Femur (tissue), 1 donor: Measurements from ENCODE around the gene NAGLU.
"Not testable (repeated sequence)": the region's sequence is repeated elsewhere in the genome, so short reads cannot be mapped to it uniquely, and the experiment has no call there.

Experiments
- DNase-seq: peaks from one replicate; pipeline ENCODE4 v3.0.0-alpha.2; 2017

Gene NAGLU

DNA sequence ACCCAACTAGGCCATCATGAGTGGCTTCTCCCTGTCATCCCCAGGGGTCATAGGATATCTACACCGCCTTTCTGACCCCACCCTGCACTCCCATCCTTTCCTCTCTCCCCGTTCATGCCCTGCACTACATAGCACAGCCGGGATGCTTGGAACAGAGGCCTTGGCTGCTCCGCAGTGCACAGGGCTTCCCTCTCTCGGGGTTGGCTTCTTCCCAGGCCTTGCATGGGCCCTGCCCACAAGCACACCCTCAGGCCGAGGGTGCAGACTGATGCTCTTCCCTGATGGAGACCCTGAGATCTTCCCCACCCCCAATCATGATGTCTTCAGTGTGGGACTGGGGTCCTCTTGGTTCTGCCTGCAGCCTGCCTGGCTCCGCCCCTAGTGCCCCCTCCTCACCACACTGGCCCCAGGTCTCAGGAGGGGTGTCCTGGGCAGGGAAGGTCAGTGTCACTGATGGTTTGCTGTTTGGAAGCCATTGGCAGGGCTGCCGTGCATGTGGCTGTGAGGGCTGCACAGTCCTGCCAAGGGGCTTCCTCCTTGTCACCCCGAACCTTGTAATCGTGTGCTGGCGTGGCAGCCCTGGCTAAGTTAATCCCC, 14.3 kb upstream of the NAGLU start:
- peak; percentile 36 for DNase-seq

DNA sequence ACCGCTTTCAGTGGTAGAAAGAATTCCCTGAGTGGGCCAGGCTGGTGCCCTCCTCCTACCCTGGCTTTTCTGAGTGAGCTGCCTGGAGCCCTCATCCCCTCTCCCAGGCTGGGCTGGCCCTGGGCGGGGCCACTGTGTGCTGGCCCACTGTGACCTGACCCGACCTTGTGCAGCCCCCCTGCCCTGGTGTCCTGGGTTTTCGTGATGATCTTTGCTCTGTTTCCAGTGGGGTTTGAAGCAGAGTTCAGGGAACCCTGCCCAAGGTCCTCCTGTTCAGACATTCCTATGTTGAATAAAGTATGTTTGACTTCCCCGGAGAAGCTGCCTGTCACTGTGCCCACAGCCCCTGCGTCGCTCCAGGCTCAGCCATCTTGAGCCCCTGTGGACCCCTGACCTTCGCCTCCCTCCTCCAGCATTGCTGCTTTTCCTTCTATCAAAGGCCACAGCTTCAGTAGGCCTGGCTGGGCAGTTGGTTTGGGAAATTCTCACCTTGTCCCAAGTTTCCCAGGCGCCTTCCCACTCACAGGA, 13.7 kb upstream of the NAGLU start:
- no peak for DNase-seq

DNA sequence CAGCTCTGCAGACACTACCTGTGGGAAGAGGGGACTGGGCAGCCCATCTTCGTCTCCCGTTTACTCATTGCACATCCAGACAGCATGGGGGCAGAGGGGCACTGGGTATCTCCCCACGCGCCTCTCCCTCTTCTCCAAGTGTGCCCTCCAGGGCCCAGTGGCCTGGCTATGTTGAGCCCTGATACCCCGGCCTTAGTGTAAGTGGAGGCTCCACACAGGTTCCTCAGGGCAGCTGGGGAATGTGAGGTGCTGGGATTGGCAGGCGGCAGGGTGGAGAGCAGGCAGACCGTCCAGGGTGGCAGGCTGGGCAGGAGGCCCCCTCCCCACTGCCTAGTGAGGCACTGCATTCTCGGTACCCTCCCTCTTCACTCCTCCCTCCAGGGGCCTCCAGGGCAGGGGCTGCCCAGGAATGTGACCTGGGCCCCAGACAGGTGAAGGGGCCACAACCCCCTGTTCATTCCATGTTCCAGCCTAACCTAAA, 13.2 kb upstream of the NAGLU start:
- no peak for DNase-seq

DNA sequence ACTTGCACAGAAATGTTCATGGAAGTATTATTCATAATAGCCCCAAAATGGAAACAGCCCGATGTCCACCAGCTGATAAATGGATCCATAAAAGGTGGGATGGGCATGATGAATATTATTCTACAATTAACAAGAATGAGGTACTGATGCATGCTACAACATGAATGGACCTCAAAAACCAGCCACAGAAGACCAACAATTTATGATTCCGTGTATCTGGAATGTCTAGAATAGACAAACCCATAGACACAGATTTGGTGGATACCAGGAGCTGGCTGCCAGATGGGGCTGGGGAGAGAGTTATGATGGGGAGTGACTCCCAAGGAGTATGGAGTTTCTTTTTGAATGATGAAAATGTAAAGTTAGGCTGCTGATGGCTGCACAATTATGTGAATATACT, 10.8 kb upstream of the NAGLU start:
- DNase-seq: no peak

DNA sequence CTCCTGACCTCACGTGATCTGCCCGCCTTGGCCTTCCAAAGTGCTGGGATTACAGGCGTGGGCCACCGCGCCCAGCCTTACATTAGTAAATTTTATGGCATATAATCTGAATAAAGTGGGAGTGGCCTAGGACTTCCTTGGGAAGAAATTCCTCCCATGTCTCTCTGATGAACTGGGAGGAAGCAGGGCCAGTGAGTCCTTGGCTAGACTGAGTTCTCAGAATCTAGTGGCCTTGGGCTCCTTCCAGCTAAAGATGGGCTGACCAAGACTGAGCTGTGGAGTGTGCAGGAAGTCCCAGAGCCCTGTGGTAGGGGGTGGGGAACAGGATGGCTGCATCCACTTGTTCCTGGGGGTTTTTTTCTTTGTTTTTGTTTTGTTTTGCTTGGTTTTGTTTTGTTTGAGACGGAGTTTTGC, 10.0 kb upstream of the NAGLU start:
- DNase-seq: peak; percentile 36

DNA sequence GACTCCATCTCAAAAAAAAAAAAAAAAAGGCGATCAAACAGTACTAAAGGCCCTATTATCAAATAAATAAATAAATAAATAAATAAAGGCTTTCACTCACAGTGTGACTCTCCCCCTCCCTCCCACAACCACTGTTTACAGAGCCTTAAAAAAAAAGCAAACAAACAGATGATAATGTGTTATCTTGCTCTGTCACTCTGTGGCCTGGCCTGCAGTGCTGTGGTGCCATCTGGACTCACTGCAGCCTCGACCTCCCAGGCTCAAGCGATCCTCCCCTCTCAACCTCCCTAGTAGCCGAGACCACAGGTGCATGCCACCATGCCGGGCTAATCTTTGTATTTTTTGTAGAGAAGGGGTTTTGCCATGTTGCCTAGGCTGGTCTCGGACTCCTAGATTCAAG, 8.1 kb upstream of the NAGLU start:
- DNase-seq: peak; percentile 10

DNA sequence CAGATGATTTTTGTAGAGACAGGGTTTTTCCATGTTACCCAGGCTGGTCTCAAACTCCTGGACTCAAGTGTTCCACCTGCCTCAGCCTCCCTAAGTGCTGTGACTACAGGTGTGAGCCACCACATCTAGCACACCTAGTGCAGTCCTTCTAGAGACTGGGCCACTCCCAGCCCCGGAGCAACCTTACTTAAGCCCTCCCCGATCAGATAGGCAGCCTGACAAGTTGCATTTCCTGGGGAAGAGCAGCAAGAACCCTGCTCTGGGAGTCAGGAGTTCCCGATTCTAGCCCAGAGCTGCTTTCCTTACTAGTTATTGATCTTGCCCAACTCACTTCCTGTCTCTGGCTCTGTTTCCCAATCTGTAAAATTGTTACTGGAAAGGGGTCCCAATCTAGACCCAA, 7.0 kb upstream of the NAGLU start:
- no peak for DNase-seq

DNA sequence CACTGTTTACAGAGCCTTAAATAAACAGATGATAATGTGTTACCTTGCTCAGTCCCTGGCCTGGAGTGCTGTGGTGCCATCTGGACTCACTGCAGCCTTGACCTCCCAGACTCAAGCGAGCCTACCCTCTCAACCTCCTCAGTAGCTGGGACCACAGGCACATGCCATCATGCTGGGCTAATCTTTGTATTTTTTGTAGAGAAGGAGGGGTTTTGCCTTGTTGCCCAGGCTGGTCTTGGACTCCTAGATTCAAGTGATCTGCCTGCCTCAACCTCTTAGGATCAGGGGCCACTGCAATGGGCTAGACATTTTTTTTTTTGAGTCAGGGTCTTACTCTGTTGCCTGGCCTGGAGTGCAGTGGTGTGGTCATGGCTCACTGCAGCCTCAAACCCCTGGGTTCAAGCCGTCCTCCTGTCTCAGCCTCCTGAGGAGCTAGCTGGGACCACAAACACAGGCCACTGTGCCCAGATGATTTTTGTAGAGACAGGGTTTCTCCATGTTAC, 5.0 kb upstream of the NAGLU start:
- no peak for DNase-seq

DNA sequence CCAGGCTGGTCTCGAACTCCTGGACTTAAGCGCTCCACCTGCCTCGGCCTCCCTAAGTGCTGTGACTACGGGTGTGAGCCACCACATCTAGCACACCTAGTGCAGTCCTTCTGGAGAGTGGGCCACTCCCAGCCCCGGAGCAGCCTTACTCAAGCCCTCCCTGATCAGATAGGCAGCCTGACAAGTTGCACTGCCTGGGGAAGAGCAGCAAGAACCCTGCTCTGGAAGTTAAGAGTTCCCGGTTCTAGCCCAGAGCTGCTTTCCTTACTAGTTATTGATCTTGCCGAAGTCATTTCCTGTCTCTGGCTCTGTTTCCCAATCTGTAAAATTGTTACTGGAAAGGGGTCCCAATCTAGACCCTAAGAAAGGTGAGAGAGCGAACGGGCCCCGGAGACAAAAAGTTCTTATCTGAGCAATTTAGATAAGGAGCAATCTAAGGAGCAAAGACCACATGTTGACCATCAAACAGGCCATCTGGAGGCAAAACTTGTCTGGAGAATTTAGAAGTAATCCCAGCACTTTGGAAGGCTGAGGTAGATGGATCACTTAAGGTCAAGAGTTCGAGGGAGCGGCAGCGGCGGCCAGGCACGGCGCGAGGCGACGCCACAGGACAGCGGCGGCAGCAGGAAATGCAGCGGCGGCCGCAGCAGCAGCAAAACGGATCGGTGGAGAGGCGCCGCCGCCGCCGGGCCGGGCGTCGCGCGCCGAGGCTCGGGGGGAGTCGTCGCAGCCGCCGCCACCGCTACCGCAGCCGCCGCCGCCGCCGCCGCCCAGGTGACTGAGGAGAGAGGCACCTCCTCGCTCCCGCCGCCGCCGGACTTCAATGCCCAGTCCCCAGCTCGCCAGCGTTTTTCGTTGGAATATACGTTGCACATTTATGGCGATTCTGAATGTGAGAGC, 4.3 kb upstream of the NAGLU start:
- DNase-seq: peak; percentile 61

DNA sequence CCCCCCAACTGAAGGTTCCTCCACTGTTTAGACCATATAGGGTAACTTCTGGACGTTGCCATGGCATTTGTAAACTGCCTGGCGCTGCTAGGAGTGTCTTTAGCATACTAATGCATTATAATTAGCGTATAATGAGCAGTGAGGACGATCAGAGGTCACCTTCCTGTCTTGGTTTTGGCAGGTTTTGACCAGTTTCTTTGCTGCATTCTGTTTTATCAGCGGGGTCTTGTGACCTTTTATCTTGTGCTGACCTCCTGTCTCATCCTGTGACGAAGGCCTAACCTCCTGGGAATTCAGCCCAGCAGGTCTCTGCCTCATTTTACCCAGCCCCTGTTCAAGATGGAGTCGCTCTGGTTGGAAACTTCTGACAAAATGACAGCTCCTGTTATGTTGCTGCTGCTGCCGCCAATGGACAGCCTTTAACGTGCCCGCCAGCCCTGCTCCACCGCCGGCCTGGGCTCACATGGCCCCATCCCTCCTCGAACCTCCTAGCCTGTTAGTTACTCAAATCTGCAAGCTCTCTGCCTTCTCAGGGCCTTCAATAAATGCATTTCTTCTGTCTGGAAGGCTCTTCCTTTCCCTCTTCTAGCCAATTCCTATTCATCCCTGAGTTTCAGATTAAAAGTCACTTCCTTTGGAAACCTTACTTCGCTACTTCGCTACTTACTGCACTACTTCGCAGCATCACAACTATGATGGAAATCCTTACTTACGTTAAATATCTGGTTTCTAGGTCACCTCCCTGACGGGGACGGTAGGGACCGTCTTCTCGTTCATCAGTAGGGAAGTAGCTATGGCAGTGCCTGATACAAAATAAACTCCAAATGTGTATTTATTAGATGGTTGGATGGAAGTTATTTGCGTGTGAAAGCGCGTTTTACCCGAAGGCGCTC, 640 bp upstream of the NAGLU start:
- DNase-seq: no peak

DNA sequence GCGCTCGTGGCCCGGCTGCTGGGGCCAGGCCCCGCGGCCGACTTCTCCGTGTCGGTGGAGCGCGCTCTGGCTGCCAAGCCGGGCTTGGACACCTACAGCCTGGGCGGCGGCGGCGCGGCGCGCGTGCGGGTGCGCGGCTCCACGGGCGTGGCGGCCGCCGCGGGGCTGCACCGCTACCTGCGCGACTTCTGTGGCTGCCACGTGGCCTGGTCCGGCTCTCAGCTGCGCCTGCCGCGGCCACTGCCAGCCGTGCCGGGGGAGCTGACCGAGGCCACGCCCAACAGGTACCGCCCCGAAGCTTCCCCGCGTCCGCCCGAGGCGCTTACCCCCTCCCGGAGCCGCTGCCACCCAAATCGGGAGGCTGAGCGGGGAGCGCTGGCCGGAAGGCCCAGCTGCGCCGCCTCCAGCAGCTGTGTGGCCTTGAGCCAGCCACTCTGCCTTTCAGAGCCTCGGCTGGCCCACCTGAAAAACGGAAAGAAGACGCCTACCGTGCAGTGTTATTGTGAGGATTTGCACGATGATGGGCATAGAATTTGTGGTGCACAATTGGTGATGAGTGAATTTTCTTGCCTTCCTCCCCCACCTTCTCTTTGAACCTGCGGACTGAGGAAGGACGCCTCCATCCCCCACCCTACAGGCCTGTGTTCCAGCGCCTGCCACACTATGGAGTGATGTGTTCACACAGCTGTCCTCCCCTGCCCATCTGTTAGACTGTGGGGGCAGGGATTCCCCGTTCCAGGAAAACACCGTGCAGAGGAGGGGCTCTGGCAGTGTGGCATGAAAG, 523 bp downstream of the NAGLU start:
- DNase-seq: peak; percentile 91

DNA sequence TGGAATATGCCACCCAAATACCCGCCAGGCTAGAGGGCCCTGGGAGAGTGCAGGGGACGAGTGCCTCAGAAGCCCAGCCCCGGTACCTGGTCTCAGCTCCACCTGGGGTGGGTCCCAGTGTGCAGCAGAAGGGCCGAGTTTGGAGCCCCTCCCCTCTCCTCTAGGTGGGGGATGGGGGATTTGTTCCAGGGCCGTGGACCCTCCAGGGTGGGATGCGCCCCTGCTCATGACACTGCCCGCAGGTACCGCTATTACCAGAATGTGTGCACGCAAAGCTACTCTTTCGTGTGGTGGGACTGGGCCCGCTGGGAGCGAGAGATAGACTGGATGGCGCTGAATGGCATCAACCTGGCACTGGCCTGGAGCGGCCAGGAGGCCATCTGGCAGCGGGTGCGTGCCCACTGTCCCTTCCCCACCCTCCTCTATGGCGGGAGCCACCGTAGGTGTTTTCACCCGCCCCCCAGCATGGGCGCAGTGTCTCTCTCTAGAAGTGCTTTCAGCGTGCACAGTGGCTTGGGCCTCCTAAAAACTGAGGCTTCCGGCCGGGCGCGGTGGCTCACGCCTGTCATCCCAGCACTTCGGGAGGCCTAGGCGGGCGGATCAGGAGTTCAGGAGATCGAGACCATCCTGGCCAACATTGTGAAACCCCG, 1.2 kb downstream of the NAGLU start:
- DNase-seq: no peak

DNA sequence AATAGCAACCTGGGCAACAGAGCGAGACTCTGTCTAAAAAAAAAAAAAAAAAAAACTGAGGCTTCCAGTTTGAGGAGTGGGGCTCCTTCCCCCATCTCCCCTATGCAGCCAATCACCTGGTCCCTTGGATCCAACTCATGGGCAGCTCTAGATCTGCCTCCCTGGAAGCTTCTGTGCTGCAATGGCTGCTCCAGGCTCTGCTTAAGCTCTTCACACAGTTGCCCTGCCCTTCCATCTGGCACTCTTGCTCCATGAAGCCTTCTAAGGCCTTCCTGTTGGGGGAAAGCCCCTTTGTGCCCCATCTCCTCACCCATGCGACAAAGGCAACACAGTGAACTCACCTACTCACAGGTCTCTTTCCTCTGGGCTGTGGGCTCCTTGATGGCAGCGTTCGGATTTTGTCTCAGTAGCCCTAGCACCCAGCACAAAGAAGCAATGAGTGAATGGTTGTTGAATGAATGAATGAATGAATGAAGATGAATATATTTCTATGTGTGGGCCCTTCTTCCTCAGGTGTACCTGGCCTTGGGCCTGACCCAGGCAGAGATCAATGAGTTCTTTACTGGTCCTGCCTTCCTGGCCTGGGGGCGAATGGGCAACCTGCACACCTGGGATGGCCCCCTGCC, 1.9 kb downstream of the NAGLU start:
- no peak for DNase-seq

DNA sequence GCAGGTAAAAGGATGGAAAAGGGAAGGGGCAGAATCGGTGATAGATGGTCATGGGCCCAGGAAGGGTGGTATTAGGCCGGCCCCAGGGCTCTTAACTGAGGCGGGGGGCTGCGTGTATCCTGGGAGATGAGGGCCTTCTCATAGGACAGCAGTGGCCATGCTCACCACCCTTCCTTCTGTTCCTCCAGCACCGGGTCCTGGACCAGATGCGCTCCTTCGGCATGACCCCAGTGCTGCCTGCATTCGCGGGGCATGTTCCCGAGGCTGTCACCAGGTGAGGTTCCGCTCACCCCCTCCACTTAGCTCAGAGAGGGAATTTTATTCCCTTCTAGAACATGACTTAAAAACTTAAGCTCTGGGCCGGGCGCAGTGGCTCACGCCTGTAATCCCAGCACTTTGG, 2.4 kb downstream of the NAGLU start:
- DNase-seq: no peak

DNA sequence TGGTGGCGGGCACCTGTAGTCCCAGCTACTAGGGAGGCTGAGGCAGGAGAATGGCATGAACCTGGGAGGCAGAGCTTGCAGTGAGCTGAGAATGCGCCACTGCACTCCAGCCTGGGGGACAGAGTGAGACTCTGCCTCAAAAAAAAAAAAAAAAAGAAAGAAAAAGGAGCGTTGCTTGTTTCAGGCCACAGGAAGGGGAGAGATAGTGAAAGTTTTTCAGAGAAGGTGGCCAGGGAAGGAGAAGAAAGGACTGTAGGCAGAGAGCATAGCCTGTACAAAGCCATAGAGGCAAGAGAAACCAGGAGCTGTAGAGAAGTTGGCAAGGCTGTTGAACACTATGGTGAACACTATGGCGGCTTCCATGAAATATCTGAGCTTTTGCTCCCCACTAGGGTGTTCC, 4.5 kb downstream of the NAGLU start:
- not testable (repeated sequence) for DNase-seq

DNA sequence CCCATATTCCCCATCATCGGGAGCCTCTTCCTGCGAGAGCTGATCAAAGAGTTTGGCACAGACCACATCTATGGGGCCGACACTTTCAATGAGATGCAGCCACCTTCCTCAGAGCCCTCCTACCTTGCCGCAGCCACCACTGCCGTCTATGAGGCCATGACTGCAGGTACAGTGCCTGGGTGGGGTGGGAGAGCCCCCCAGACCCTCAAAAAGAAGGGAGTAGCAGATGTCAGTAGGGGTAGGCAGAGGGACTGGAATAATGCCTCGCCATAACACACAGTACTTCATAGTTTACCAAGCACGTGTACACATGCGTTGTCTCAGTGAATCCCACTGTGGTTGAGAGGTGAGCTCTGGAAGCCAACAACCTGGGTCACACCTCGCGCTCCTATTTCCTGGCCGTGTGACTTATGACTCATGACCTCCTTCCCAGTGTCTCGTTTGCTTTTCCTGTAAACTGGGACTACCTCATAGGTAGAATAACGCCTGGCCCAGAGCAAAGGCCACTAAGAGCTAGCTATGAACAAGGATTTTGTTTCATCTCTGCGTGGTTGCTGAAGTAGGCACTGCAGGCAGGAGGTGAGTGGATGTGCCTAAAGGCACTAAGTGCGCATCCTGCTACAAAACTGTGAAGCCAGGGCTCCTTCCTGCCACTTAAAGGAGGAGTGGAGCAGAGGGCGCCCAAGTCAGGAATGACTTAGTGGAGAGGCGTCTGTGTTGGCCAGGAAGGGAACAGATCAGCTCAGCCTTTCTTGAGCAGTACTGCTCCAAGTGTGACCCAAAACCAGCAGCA, 5.2 kb downstream of the NAGLU start:
- DNase-seq: no peak

DNA sequence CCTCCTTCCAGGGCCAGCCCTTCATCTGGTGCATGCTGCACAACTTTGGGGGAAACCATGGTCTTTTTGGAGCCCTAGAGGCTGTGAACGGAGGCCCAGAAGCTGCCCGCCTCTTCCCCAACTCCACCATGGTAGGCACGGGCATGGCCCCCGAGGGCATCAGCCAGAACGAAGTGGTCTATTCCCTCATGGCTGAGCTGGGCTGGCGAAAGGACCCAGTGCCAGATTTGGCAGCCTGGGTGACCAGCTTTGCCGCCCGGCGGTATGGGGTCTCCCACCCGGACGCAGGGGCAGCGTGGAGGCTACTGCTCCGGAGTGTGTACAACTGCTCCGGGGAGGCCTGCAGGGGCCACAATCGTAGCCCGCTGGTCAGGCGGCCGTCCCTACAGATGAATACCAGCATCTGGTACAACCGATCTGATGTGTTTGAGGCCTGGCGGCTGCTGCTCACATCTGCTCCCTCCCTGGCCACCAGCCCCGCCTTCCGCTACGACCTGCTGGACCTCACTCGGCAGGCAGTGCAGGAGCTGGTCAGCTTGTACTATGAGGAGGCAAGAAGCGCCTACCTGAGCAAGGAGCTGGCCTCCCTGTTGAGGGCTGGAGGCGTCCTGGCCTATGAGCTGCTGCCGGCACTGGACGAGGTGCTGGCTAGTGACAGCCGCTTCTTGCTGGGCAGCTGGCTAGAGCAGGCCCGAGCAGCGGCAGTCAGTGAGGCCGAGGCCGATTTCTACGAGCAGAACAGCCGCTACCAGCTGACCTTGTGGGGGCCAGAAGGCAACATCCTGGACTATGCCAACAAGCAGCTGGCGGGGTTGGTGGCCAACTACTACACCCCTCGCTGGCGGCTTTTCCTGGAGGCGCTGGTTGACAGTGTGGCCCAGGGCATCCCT, 7.4 kb downstream of the NAGLU start:
- DNase-seq: peak; percentile 69

DNA sequence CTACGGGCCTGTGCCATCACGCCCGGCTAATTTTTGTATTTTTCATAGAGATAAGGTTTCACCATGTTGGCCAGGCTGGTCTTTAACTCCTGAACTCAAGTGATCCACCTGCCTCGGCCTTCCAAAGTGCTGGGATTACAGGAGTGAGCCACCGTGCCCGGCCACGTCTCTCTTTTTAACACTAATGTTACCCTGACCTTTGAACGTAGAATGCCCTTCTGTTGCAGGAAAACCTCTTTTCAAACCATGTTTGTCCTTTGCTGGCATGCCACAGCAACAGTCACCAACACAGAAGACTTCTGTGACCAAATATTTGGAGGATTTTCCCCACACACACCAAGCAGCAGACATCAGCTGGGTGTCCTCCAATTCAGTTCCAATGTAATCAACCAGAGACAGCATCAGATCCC, 8.8 kb downstream of the NAGLU start:
- DNase-seq: no peak
